ENCODE results near the gene DSCAML1.

DSCAML1 gene

GRCh38 chr11:117631336-117632140, 165.5 kb downstream of the DSCAML1 start:
- FAIRE-seq = no peak

GRCh38 chr11:117629891-117630538, 167.0 kb downstream of the DSCAML1 start:
- FAIRE-seq = no peak

GRCh38 chr11:117629146-117629545, 167.9 kb downstream of the DSCAML1 start:
- FAIRE-seq = no peak

GRCh38 chr11:117627259-117627658, 169.8 kb downstream of the DSCAML1 start:
- FAIRE-seq = no peak

GRCh38 chr11:117626576-117626975, 170.4 kb downstream of the DSCAML1 start:
- no peak for FAIRE-seq

- FAIRE-seq = no peak
Measured at GRCh38 chr11:117625237-117625636, 171.8 kb downstream of the DSCAML1 start.

- no peak for FAIRE-seq
Measured at GRCh38 chr11:117623831-117624271, 173.2 kb downstream of the DSCAML1 start.

GRCh38 chr11:117621226-117621625, 175.8 kb downstream of the DSCAML1 start:
- no peak for FAIRE-seq

- FAIRE-seq = no peak
Measured at GRCh38 chr11:117620659-117621058, 176.4 kb downstream of the DSCAML1 start.

- FAIRE-seq = no peak
Measured at GRCh38 chr11:117620086-117620485, 176.9 kb downstream of the DSCAML1 start.

- FAIRE-seq = no peak
Measured at GRCh38 chr11:117619661-117620060, 177.4 kb downstream of the DSCAML1 start.

- FAIRE-seq = no peak
Measured at GRCh38 chr11:117618982-117619355, 178.0 kb downstream of the DSCAML1 start.

GRCh38 chr11:117618302-117618981, 178.6 kb downstream of the DSCAML1 start:
- FAIRE-seq = no peak

GRCh38 chr11:117616979-117617378, 180.0 kb downstream of the DSCAML1 start:
- FAIRE-seq = no peak

- no peak for FAIRE-seq
Measured at GRCh38 chr11:117614728-117615127, 182.3 kb downstream of the DSCAML1 start.

- no peak for FAIRE-seq
Measured at GRCh38 chr11:117613521-117613920, 183.5 kb downstream of the DSCAML1 start.

GRCh38 chr11:117612177-117612576, 184.8 kb downstream of the DSCAML1 start:
- FAIRE-seq = no peak

- FAIRE-seq = no peak
Measured at GRCh38 chr11:117610901-117611300, 186.1 kb downstream of the DSCAML1 start.

- no peak for FAIRE-seq
Measured at GRCh38 chr11:117610045-117610444, 187.0 kb downstream of the DSCAML1 start.

- FAIRE-seq = no peak
Measured at GRCh38 chr11:117607449-117607848, 189.6 kb downstream of the DSCAML1 start.

GRCh38 chr11:117606790-117607189, 190.2 kb downstream of the DSCAML1 start:
- no peak for FAIRE-seq

- FAIRE-seq = no peak
Measured at GRCh38 chr11:117606211-117606610, 190.8 kb downstream of the DSCAML1 start.

GRCh38 chr11:117605331-117605730, 191.7 kb downstream of the DSCAML1 start:
- no peak for FAIRE-seq
